ENCODE measurements around the gene MED23. TPM values are rescaled to one million over a fixed set of nuclear protein-coding genes. Genes with fewer than 3 reads are reported as not detected.

Gene MED23
- total RNA-seq, 1 donor from 2014 or later = 38.8 TPM

GRCh38 chr6:131655951-131656350, 27.9 kb upstream of the MED23 start:
- no peak overlapping the region for H3K4me3 Mint-ChIP-seq (ENCODE audit: unreplicated experiment)
- no peaks in the 10 kb centered on the region for H3K9me3 Mint-ChIP-seq (ENCODE audit: unreplicated experiment)
- no peak for DNase-seq
- no peak for TF ChIP-seq CTCF (IDR thresholded peaks at IDR 0.05; ENCODE audit: partially characterized antibody, unreplicated experiment)
- no peaks in the 10 kb centered on the region for H3K4me1 Mint-ChIP-seq (ENCODE audit: low read depth, unreplicated experiment)
- no peak overlapping the region for H3K27ac Mint-ChIP-seq (ENCODE audit: unreplicated experiment)
- no peaks in the 10 kb centered on the region for H3K27me3 Mint-ChIP-seq (ENCODE audit: unreplicated experiment)
- H3K36me3 Mint-ChIP-seq (ENCODE audit: unreplicated experiment) = no peaks in the 10 kb centered on the region

DNA sequence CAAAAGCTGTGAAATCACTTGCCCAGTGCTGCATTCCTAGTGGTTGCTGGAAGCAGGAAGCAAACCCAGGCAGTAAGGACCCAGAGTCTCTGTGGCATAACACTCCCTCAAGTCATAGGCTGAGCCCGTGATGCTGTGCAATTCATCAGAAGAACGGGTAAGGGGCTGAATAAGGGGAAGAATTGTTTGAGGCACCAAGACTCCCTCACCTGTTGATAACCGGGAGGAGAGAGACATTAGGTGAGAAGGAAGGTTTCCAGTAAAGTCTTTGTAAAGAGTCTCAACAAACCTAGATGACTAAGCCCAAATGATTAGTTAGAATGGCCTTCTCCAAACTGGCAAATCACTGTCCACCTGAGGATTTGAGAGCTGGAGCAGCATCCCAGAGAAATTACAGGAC, 27.3 kb upstream of the MED23 start:
- Mint-ChIP-seq H3K9me3 (ENCODE audit: unreplicated experiment) (no peaks in the 10 kb centered on the region), H3K27ac (ENCODE audit: unreplicated experiment) (no peak overlapping the region), H3K4me3 (ENCODE audit: unreplicated experiment) (no peak overlapping the region), H3K36me3 (ENCODE audit: unreplicated experiment) (no peaks in the 10 kb centered on the region), H3K27me3 (ENCODE audit: unreplicated experiment) (no peaks in the 10 kb centered on the region), H3K4me1 (ENCODE audit: low read depth, unreplicated experiment) (no peaks in the 10 kb centered on the region)
- no peak for DNase-seq
- no peak for TF ChIP-seq CTCF (IDR thresholded peaks at IDR 0.05; ENCODE audit: partially characterized antibody, unreplicated experiment)

GRCh38 chr6:131654326-131654725, 26.3 kb upstream of the MED23 start:
- Mint-ChIP-seq H3K4me3 (ENCODE audit: unreplicated experiment) (no peak overlapping the region), H3K4me1 (ENCODE audit: low read depth, unreplicated experiment) (no peaks in the 10 kb centered on the region), H3K36me3 (ENCODE audit: unreplicated experiment) (no peaks in the 10 kb centered on the region), H3K27me3 (ENCODE audit: unreplicated experiment) (no peaks in the 10 kb centered on the region), H3K27ac (ENCODE audit: unreplicated experiment) (no peak overlapping the region), H3K9me3 (ENCODE audit: unreplicated experiment) (no peaks in the 10 kb centered on the region)
- no peak for DNase-seq
- no peak for TF ChIP-seq CTCF (IDR thresholded peaks at IDR 0.05; ENCODE audit: partially characterized antibody, unreplicated experiment)

DNA sequence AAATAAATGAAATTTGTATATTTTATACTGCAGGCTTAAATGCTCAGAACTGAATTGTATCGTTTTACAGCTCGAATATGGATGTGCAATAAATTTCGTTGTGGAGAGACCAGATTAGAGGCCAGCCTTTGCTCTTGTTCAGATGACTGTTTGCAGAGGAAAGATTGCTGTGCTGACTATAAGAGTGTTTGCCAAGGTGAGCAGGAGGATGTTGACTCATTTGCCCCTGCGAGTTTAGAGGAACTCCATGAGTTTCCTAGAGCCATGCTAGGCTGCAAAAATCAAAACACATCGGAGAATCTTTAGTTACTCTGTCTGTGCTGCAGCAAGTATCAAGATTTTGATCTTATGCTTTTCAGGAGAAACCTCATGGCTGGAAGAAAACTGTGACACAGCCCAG, 24.4 kb upstream of the MED23 start:
- no peak overlapping the region for H3K4me3 Mint-ChIP-seq (ENCODE audit: unreplicated experiment)
- no peaks in the 10 kb centered on the region for H3K4me1 Mint-ChIP-seq (ENCODE audit: low read depth, unreplicated experiment)
- DNase-seq = no peak

DNA sequence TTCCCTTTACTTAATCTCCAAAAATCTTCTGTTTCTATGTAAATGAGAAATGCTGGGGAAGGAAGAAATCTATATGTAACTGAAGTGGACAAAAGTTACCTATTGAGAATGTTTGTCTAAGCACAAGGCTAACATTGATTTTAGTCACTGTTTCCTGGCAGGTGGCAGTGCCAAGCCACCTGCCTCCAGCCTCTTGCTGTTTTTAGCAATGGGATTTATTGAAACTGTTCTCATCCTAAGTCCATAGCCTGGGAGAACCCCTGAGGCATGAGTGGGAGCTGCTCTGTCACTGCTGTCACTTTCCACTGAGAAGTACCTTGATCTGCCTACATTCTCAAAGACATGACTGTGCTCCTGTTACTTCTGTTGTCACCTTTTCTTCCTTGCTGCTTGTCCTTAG, 23.7 kb upstream of the MED23 start:
- Mint-ChIP-seq H3K27me3 (ENCODE audit: unreplicated experiment) (no peaks in the 10 kb centered on the region), H3K4me3 (ENCODE audit: unreplicated experiment) (no peak overlapping the region), H3K4me1 (ENCODE audit: low read depth, unreplicated experiment) (no peaks in the 10 kb centered on the region), H3K27ac (ENCODE audit: unreplicated experiment) (no peak overlapping the region), H3K36me3 (ENCODE audit: unreplicated experiment) (no peaks in the 10 kb centered on the region), H3K9me3 (ENCODE audit: unreplicated experiment) (no peaks in the 10 kb centered on the region)
- no peak for TF ChIP-seq CTCF (IDR thresholded peaks at IDR 0.05; ENCODE audit: partially characterized antibody, unreplicated experiment)
- no peak for DNase-seq

More for the DNA sequence above, 24.4 kb upstream of the MED23 start:
- TF ChIP-seq CTCF (IDR thresholded peaks at IDR 0.05; ENCODE audit: partially characterized antibody, unreplicated experiment) = no peak
- Mint-ChIP-seq H3K9me3 (ENCODE audit: unreplicated experiment) (no peaks in the 10 kb centered on the region), H3K36me3 (ENCODE audit: unreplicated experiment) (no peaks in the 10 kb centered on the region), H3K27me3 (ENCODE audit: unreplicated experiment) (no peaks in the 10 kb centered on the region), H3K27ac (ENCODE audit: unreplicated experiment) (no peak overlapping the region)

Measured in glutamatergic neuron (in vitro differentiated cells).